ENCODE results near the gene PCDH15. TPM values are rescaled to one million over a fixed set of nuclear protein-coding genes. Genes with fewer than 3 reads are reported as not detected.

The PCDH15 gene
- total and polyA plus RNA-seq, 2 of the 13 experiments (the other 11 are each of a cell fraction or from before 2014, with no cell fraction given) = not detected

DNA sequence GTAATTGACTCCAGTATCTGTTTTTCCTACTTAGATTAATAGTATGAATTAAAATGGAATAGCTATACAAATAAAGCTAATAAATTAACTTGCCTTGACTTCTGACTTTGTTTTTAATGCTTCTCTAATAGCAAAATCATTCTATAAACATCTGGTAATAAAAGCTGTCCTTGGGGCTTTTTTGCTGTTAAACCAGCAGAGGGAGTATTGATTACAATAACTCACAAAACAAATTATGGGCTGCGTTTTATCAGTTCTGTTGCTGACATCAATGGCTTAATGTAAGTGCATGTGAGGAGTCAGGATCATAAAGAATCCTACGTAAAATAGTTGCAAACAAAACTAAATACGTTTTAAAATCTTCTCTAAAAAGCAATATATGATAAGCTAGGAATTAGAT, 667.8 kb downstream of the PCDH15 start (continued):
- TF ChIP-seq, protein P1, sequence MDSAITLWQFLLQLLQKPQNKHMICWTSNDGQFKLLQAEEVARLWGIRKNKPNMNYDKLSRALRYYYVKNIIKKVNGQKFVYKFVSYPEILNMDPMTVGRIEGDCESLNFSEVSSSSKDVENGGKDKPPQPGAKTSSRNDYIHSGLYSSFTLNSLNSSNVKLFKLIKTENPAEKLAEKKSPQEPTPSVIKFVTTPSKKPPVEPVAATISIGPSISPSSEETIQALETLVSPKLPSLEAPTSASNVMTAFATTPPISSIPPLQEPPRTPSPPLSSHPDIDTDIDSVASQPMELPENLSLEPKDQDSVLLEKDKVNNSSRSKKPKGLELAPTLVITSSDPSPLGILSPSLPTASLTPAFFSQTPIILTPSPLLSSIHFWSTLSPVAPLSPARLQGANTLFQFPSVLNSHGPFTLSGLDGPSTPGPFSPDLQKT (CRISPR knock-in tag; IDR thresholded peaks at IDR 0.05; ENCODE audit: borderline replicate concordance) = no peak

DNA sequence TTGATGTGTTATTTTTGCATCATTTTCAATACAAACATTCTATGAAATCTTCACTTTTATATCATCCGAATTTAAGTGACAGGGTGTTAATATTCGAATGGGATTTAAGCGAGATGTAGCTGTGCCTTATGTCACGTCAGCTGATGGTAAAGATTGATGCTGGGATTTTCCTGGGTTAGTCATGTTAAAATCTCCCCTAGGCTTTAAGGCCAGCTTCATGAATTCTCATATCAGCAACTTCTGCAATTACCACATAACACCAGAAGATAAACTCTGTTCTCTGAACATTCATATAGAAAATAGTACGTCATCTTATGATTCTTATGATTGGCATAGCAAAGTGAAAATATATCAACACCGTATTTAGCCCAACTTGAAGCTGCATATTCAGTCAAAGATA, 669.2 kb downstream of the PCDH15 start:
- no peak overlapping the region for H3K4me3 ChIP-seq (replicated peaks in 1 of 3; ENCODE audit: insufficient read depth in 1 of 3, low read depth in 2 of 3, low read length in 3 of 3)
- DNase-seq (ENCODE audit: low spot score) (no peak), FAIRE-seq (no peak), ATAC-seq (no peak)
- no peaks in the 10 kb centered on the region for H3K36me3 ChIP-seq (replicated peaks in 1 of 2; ENCODE audit: control insufficient read depth in 1 of 2, insufficient read depth in 2 of 2, low read length in 2 of 2)
- WGBS (ENCODE audit: low lambda C conversion rate) = 0% methylated on average over 6 of the region's 6 CpGs
- TF ChIP-seq ZC3H13 (CRISPR knock-in tag; IDR thresholded peaks at IDR 0.05) (no peak), ZNF577 (CRISPR knock-in tag; IDR thresholded peaks at IDR 0.05; ENCODE audit: borderline replicate concordance, low read depth) (no peak), PRMT3 (CRISPR knock-in tag; IDR thresholded peaks at IDR 0.05; ENCODE audit: borderline replicate concordance, low read depth) (no peak), TGIF2 (CRISPR knock-in tag; IDR thresholded peaks at IDR 0.05) (no peak), REL (CRISPR knock-in tag; conservative IDR thresholded peaks at IDR 0.05) (no peak), ZSCAN22 (CRISPR knock-in tag; IDR thresholded peaks at IDR 0.05) (no peak), ERF (CRISPR knock-in tag; IDR thresholded peaks at IDR 0.05) (no peak), ZNF709 (CRISPR knock-in tag; IDR thresholded peaks at IDR 0.05) (no peak), SRSF9 (IDR thresholded peaks at IDR 0.05; ENCODE audit: borderline replicate concordance, insufficient read depth, low read depth, low read length, poor library complexity, severe bottlenecking) (no peak), PCBP1 (IDR thresholded peaks at IDR 0.05; ENCODE audit: borderline replicate concordance, low read depth, low read length) (no peak), YEATS2 (CRISPR knock-in tag; IDR thresholded peaks at IDR 0.05; ENCODE audit: borderline replicate concordance) (no peak), NONO (IDR thresholded peaks at IDR 0.05) (no peak), NONO (CRISPR knock-in tag; conservative IDR thresholded peaks at IDR 0.05) (no peak), ETV6 (CRISPR knock-in tag; conservative IDR thresholded peaks at IDR 0.05) (no peak)
- TF ChIP-seq, protein P2, sequence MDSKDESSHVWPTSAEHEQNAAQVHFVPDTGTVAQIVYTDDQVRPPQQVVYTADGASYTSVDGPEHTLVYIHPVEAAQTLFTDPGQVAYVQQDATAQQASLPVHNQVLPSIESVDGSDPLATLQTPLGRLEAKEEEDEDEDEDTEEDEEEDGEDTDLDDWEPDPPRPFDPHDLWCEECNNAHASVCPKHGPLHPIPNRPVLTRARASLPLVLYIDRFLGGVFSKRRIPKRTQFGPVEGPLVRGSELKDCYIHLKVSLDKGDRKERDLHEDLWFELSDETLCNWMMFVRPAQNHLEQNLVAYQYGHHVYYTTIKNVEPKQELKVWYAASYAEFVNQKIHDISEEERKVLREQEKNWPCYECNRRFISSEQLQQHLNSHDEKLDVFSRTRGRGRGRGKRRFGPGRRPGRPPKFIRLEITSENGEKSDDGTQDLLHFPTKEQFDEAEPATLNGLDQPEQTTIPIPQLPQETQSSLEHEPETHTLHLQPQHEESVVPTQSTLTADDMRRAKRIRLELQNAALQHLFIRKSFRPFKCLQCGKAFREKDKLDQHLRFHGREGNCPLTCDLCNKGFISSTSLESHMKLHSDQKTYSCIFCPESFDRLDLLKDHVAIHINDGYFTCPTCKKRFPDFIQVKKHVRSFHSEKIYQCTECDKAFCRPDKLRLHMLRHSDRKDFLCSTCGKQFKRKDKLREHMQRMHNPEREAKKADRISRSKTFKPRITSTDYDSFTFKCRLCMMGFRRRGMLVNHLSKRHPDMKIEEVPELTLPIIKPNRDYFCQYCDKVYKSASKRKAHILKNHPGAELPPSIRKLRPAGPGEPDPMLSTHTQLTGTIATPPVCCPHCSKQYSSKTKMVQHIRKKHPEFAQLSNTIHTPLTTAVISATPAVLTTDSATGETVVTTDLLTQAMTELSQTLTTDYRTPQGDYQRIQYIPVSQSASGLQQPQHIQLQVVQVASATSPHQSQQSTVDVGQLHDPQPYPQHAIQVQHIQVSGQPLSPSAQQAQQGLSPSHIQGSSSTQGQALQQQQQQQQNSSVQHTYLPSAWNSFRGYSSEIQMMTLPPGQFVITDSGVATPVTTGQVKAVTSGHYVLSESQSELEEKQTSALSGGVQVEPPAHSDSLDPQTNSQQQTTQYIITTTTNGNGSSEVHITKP (CRISPR knock-in tag; IDR thresholded peaks at IDR 0.05; ENCODE audit: low read depth) = no peak
- TF ChIP-seq, protein P3, sequence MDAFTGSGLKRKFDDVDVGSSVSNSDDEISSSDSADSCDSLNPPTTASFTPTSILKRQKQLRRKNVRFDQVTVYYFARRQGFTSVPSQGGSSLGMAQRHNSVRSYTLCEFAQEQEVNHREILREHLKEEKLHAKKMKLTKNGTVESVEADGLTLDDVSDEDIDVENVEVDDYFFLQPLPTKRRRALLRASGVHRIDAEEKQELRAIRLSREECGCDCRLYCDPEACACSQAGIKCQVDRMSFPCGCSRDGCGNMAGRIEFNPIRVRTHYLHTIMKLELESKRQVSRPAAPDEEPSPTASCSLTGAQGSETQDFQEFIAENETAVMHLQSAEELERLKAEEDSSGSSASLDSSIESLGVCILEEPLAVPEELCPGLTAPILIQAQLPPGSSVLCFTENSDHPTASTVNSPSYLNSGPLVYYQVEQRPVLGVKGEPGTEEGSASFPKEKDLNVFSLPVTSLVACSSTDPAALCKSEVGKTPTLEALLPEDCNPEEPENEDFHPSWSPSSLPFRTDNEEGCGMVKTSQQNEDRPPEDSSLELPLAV (CRISPR knock-in tag; conservative IDR thresholded peaks at IDR 0.05; ENCODE audit: low read depth) = no peak
- H3K9ac ChIP-seq (ENCODE audit: insufficient read depth, low read depth, low read length) = no peak overlapping the region
- no peaks in the 10 kb centered on the region for H3K9me3 ChIP-seq (ENCODE audit: low read length)
- no peak overlapping the region for H3K27ac ChIP-seq (ENCODE audit: extremely low read length, insufficient read depth, low read length)
- ChIA-PET POLR2A (no interaction called here), CTCF (ENCODE audit: low intra/inter-chr PET ratio, low total read pairs) (no interaction called here)
- BruUV-seq (replicated peaks) = no TSS peak
- intact Hi-C loops (cut with micrococcal nuclease; ENCODE audit: unreplicated experiment) = no loop called here
- H3K79me2 ChIP-seq (ENCODE audit: insufficient read depth, low read length) = no peaks in the 10 kb centered on the region
- H3K27me3 ChIP-seq (ENCODE audit: control insufficient read depth in 1 of 2, insufficient read depth in 2 of 2, low read length in 2 of 2) = no peaks in the 10 kb centered on the region
- H3K4me1 ChIP-seq (ENCODE audit: insufficient read depth, low read length) = no peaks in the 10 kb centered on the region
- H3K4me2 ChIP-seq (ENCODE audit: low read depth, low read length) = no peak overlapping the region
- no peak overlapping the region for H2AFZ ChIP-seq (ENCODE audit: low read length)
- in situ Hi-C loops (cut with HindIII; ENCODE audit: extremely low pct_ligation_motif_present, low pct_unique_long_range_greater_than_20kb) = no loop called here
- H4K20me1 ChIP-seq (ENCODE audit: insufficient read depth, low read length) = no peaks in the 10 kb centered on the region

Data from HepG2 (cell line).